WTC11 (cell line): ENCODE data around the gene IQGAP2. TPM values are rescaled to one million over a fixed set of nuclear protein-coding genes. Genes with fewer than 3 reads are reported as not detected.

ENCODE experiments used
- ATAC-seq: fragments of 200-7000 bp; cut with Tn5 transposase; 2 replicates; pipeline ENCODE4 v1.10.0; 2021; ENCODE audit warnings: mild to moderate bottlenecking, moderate library complexity
- CTCF ChIA-PET: fragments of 300-600 bp; sonication (Branson Sonifier 250); formaldehyde crosslinking; loops from one replicate; lab custom pipeline; 2021; ENCODE audit warnings: antibody characterized with exemption; lab: Charles Lee
- POLR2A ChIA-PET: fragments of 350-600 bp; sonication (Branson Sonifier 250); formaldehyde crosslinking; loops from one replicate; lab custom pipeline; 2021; ENCODE audit warnings: antibody characterized with exemption; lab: Charles Lee
- DNase-seq: peaks from one replicate; pipeline ENCODE4 v3.0.0; 2021; ENCODE audit warnings: low spot score
- H3K27ac Mint-ChIP-seq: 2 replicates; pipeline ENCODE4 v1.8.0; 2021; ENCODE audit warnings: mixed read lengths
- H3K27me3 Mint-ChIP-seq: 2 replicates; pipeline ENCODE4 v1.8.0; 2021; ENCODE audit warnings: low read depth, mild to moderate bottlenecking, moderate library complexity, mixed read lengths
- H3K36me3 Mint-ChIP-seq: 2 replicates; pipeline ENCODE4 v1.8.0; 2021; ENCODE audit warnings: mixed read lengths
- H3K4me1 Mint-ChIP-seq: 2 replicates; pipeline ENCODE4 v1.8.0; 2022; ENCODE audit warnings: mixed read lengths
- H3K4me3 Mint-ChIP-seq: 2 replicates; pipeline ENCODE4 v1.8.0; 2021; ENCODE audit warnings: mild to moderate bottlenecking, moderate library complexity, mixed read lengths
- H3K9me3 Mint-ChIP-seq: 2 replicates; pipeline ENCODE4 v1.8.0; 2021; ENCODE audit warnings: mixed read lengths
- FOXJ3 ChIP-seq: sonication (generic); formaldehyde crosslinking; IDR thresholded peaks from 2 replicates; pipeline ENCODE4 v1.9.0; 2021; ENCODE audit warnings: missing genetic modification reagents, mild to moderate bottlenecking, borderline replicate concordance
- GTF2I ChIP-seq: fragments of 250-450 bp; sonication (Bioruptor Pico); conservative IDR thresholded peaks from 2 replicates; pipeline ENCODE4 v1.4.0; 2021; ENCODE audit warnings: mild to moderate bottlenecking
- IRF2 ChIP-seq: sonication (generic); formaldehyde crosslinking; IDR thresholded peaks from 2 replicates; pipeline ENCODE4 v1.8.0; 2022; ENCODE audit warnings: low read depth, missing genetic modification reagents, borderline replicate concordance
- KAT7 ChIP-seq: sonication (generic); formaldehyde crosslinking; IDR thresholded peaks from 2 replicates; pipeline ENCODE4 v1.8.1; 2023; ENCODE audit warnings: missing genetic modification reagents, mild to moderate bottlenecking, borderline replicate concordance
- SOX15 ChIP-seq: fragments of 250-450 bp; sonication (Bioruptor Pico); IDR thresholded peaks from 2 replicates; pipeline ENCODE4 v1.9.0; 2021; ENCODE audit warnings: mild to moderate bottlenecking
- SP1 ChIP-seq: sonication (generic); formaldehyde crosslinking; conservative IDR thresholded peaks from 2 replicates; pipeline ENCODE4 v1.8.1; 2022; ENCODE audit warnings: missing genetic modification reagents
- TEAD4 ChIP-seq: sonication (generic); formaldehyde crosslinking; IDR thresholded peaks from 2 replicates; pipeline ENCODE4 v1.8.0; 2022; ENCODE audit warnings: mild to moderate bottlenecking, missing genetic modification reagents
- ZNF317 ChIP-seq: sonication (generic); formaldehyde crosslinking; IDR thresholded peaks from 2 replicates; pipeline ENCODE4 v1.8.1; 2023; ENCODE audit warnings: low read depth, mild to moderate bottlenecking, moderate library complexity, missing genetic modification reagents, borderline replicate concordance
- ZNF416 ChIP-seq: fragments of 250-450 bp; sonication (Bioruptor Pico); IDR thresholded peaks from 2 replicates; pipeline ENCODE4 v1.9.0; 2021; ENCODE audit warnings: mild to moderate bottlenecking, inconsistent platforms
- total RNA-seq: library from RNA; stranded (reverse); gene quantifications from 3 replicates; pipeline ENCODE4 v1.2.3, GENCODE V29; 2021
- TF ChIP-seq, protein P1 (sequence below): sonication (generic); formaldehyde crosslinking; IDR thresholded peaks from 2 replicates; pipeline ENCODE4 v1.8.1; 2023; ENCODE audit warnings: mild to moderate bottlenecking, missing genetic modification reagents, borderline replicate concordance
- TF ChIP-seq, protein P2 (sequence below): sonication (generic); formaldehyde crosslinking; IDR thresholded peaks from 2 replicates; pipeline ENCODE4 v1.8.1; 2023; ENCODE audit warnings: mild to moderate bottlenecking, missing genetic modification reagents
- TF ChIP-seq, protein P3 (sequence below): fragments of 250-450 bp; sonication (Bioruptor Pico); IDR thresholded peaks from 2 replicates; pipeline ENCODE4 v1.8.0; 2021; ENCODE audit warnings: mild to moderate bottlenecking
- TF ChIP-seq, protein P4 (sequence below): fragments of 250-450 bp; sonication (Bioruptor Pico); IDR thresholded peaks from 2 replicates; pipeline ENCODE4 v1.9.0; 2021; ENCODE audit warnings: moderate library complexity, mild to moderate bottlenecking, inconsistent platforms, borderline replicate concordance
- TF ChIP-seq, protein P5 (sequence below): sonication (generic); formaldehyde crosslinking; IDR thresholded peaks from 2 replicates; pipeline ENCODE4 v1.8.0; 2022; ENCODE audit warnings: mild to moderate bottlenecking, missing genetic modification reagents
- TF ChIP-seq, protein P6 (sequence below): sonication (generic); formaldehyde crosslinking; IDR thresholded peaks from 2 replicates; pipeline ENCODE4 v1.8.1; 2023; ENCODE audit warnings: mild to moderate bottlenecking, moderate library complexity, missing genetic modification reagents
- TF ChIP-seq, protein P7 (sequence below): fragments of 250-450 bp; sonication (Bioruptor Pico); IDR thresholded peaks from 2 replicates; pipeline ENCODE4 v1.9.0; 2021; ENCODE audit warnings: mild to moderate bottlenecking
- TF ChIP-seq, protein P8 (sequence below): sonication (generic); formaldehyde crosslinking; IDR thresholded peaks from 2 replicates; pipeline ENCODE4 v1.8.1; 2022; ENCODE audit warnings: mild to moderate bottlenecking, missing genetic modification reagents, moderate library complexity, borderline replicate concordance

The IQGAP2 gene
- total RNA-seq, 1 experiment from 2014 or later: 70.6 TPM

DNA sequence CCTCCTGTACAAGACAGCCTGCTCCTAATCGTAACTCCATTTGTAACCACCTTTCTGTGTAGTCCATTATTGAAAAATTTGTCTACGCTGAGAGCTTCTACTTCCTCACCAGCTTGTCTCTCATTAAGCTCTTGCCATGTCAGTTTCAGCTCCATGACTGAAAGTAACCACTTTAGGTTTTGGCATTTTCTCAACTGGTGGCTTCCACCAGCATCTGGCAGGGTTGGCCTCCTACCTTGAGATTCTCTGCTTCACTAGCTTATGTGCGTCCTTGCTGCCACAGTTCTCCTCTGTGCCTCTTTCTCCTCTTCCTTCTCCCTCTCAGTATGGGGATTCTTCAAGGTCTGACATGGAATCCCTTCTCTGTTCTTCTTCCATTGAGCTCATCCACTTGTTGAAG lies 188.3 kb downstream of the IQGAP2 start (continued):
- TF ChIP-seq, protein P1, sequence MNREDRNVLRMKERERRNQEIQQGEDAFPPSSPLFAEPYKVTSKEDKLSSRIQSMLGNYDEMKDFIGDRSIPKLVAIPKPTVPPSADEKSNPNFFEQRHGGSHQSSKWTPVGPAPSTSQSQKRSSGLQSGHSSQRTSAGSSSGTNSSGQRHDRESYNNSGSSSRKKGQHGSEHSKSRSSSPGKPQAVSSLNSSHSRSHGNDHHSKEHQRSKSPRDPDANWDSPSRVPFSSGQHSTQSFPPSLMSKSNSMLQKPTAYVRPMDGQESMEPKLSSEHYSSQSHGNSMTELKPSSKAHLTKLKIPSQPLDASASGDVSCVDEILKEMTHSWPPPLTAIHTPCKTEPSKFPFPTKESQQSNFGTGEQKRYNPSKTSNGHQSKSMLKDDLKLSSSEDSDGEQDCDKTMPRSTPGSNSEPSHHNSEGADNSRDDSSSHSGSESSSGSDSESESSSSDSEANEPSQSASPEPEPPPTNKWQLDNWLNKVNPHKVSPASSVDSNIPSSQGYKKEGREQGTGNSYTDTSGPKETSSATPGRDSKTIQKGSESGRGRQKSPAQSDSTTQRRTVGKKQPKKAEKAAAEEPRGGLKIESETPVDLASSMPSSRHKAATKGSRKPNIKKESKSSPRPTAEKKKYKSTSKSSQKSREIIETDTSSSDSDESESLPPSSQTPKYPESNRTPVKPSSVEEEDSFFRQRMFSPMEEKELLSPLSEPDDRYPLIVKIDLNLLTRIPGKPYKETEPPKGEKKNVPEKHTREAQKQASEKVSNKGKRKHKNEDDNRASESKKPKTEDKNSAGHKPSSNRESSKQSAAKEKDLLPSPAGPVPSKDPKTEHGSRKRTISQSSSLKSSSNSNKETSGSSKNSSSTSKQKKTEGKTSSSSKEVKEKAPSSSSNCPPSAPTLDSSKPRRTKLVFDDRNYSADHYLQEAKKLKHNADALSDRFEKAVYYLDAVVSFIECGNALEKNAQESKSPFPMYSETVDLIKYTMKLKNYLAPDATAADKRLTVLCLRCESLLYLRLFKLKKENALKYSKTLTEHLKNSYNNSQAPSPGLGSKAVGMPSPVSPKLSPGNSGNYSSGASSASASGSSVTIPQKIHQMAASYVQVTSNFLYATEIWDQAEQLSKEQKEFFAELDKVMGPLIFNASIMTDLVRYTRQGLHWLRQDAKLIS: no peak
- TF ChIP-seq, all 79 proteins: peak for 0

DNA sequence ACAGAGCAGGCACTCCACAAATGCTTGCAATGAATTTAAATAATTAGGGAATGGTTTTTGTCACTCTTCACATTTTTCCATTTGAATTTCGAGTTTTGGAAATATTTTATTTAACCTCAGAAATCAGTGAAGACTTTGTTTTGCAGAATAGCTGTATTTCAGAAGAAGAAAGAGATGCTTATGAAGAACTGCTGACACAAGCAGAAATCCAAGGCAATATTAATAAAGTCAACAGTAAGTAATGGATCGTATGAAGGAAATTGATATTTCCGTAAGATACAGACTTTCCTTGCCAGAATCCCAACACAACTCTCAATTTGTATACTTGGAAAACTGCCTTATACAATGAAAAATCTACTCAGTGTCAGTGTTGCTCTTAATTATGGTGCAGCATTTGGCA lies 189.6 kb downstream of the IQGAP2 start:
- peaks cover 29% of the 10 kb centered on the region for H3K36me3 Mint-ChIP-seq
- CTCF ChIA-PET: no interaction called here
- no peak overlapping the region for H3K27ac Mint-ChIP-seq
- no peaks in the 10 kb centered on the region for H3K27me3 Mint-ChIP-seq
- DNase-seq: no peak
- H3K4me1 Mint-ChIP-seq: peaks cover 12% of the 10 kb centered on the region
- H3K9me3 Mint-ChIP-seq: no peaks in the 10 kb centered on the region
- TF ChIP-seq, protein P2, sequence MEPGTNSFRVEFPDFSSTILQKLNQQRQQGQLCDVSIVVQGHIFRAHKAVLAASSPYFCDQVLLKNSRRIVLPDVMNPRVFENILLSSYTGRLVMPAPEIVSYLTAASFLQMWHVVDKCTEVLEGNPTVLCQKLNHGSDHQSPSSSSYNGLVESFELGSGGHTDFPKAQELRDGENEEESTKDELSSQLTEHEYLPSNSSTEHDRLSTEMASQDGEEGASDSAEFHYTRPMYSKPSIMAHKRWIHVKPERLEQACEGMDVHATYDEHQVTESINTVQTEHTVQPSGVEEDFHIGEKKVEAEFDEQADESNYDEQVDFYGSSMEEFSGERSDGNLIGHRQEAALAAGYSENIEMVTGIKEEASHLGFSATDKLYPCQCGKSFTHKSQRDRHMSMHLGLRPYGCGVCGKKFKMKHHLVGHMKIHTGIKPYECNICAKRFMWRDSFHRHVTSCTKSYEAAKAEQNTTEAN (CRISPR knock-in tag): no peak
- TF ChIP-seq KAT7 (CRISPR knock-in tag): no peak
- TF ChIP-seq, protein P3, sequence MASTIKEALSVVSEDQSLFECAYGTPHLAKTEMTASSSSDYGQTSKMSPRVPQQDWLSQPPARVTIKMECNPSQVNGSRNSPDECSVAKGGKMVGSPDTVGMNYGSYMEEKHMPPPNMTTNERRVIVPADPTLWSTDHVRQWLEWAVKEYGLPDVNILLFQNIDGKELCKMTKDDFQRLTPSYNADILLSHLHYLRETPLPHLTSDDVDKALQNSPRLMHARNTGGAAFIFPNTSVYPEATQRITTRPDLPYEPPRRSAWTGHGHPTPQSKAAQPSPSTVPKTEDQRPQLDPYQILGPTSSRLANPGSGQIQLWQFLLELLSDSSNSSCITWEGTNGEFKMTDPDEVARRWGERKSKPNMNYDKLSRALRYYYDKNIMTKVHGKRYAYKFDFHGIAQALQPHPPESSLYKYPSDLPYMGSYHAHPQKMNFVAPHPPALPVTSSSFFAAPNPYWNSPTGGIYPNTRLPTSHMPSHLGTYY (CRISPR knock-in tag): no peak
- TF ChIP-seq, protein P4, sequence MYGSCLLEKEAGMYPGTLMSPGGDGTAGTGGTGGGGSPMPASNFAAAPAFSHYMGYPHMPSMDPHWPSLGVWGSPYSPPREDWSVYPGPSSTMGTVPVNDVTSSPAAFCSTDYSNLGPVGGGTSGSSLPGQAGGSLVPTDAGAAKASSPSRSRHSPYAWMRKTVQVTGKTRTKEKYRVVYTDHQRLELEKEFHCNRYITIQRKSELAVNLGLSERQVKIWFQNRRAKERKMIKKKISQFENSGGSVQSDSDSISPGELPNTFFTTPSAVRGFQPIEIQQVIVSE (CRISPR knock-in tag): no peak
- no peak for TF ChIP-seq SP1
- ATAC-seq: no peak
- POLR2A ChIA-PET: no interaction called here
- H3K4me3 Mint-ChIP-seq: no peak overlapping the region

DNA sequence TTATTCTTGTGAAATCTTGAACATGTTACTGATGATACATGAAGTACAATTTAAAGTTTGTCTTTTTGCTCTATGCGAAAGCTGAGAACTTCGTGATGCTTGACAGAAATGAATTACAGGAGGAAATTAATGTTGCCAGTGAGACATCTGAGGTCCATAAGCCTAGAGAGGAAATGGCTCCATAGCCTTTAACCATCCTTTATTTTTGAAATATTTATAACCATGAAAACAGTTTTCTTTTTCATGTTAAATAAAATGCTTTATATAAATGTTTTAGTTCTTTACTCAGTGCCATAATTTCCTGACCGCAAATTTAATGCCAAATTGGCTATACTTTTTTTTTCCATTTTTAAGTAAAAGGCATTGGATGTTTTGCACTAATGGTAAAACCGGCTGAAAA lies 191.0 kb downstream of the IQGAP2 start:
- no peak overlapping the region for H3K4me3 Mint-ChIP-seq
- ATAC-seq (no peak), DNase-seq (no peak)
- H3K9me3 Mint-ChIP-seq: no peaks in the 10 kb centered on the region
- H3K27me3 Mint-ChIP-seq: no peaks in the 10 kb centered on the region
- H3K36me3 Mint-ChIP-seq: peaks cover 29% of the 10 kb centered on the region
- peaks cover 12% of the 10 kb centered on the region for H3K4me1 Mint-ChIP-seq
- H3K27ac Mint-ChIP-seq: no peak overlapping the region
- ChIA-PET POLR2A (interaction anchor here (0.6 kb wide), 1 partner anchor 163 kb away, joined by 4 read pairs; no protein-coding TSS in a partner anchor), CTCF (no interaction called here)
- TF ChIP-seq SOX15 (no peak), IRF2 (no peak), ZNF317 (CRISPR knock-in tag) (no peak), GTF2I (CRISPR knock-in tag) (no peak), SP1 (no peak), TEAD4 (CRISPR knock-in tag) (no peak), ZNF416 (CRISPR knock-in tag) (no peak), FOXJ3 (no peak)
- TF ChIP-seq, protein P5, sequence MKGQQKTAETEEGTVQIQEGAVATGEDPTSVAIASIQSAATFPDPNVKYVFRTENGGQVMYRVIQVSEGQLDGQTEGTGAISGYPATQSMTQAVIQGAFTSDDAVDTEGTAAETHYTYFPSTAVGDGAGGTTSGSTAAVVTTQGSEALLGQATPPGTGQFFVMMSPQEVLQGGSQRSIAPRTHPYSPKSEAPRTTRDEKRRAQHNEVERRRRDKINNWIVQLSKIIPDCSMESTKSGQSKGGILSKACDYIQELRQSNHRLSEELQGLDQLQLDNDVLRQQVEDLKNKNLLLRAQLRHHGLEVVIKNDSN (CRISPR knock-in tag): no peak
- TF ChIP-seq, protein P3 (CRISPR knock-in tag): no peak
- TF ChIP-seq, protein P6, sequence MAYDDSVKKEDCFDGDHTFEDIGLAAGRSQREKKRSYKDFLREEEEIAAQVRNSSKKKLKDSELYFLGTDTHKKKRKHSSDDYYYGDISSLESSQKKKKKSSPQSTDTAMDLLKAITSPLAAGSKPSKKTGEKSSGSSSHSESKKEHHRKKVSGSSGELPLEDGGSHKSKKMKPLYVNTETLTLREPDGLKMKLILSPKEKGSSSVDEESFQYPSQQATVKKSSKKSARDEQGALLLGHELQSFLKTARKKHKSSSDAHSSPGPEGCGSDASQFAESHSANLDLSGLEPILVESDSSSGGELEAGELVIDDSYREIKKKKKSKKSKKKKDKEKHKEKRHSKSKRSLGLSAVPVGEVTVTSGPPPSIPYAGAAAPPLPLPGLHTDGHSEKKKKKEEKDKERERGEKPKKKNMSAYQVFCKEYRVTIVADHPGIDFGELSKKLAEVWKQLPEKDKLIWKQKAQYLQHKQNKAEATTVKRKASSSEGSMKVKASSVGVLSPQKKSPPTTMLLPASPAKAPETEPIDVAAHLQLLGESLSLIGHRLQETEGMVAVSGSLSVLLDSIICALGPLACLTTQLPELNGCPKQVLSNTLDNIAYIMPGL (CRISPR knock-in tag): no peak
- TF ChIP-seq, protein P7, sequence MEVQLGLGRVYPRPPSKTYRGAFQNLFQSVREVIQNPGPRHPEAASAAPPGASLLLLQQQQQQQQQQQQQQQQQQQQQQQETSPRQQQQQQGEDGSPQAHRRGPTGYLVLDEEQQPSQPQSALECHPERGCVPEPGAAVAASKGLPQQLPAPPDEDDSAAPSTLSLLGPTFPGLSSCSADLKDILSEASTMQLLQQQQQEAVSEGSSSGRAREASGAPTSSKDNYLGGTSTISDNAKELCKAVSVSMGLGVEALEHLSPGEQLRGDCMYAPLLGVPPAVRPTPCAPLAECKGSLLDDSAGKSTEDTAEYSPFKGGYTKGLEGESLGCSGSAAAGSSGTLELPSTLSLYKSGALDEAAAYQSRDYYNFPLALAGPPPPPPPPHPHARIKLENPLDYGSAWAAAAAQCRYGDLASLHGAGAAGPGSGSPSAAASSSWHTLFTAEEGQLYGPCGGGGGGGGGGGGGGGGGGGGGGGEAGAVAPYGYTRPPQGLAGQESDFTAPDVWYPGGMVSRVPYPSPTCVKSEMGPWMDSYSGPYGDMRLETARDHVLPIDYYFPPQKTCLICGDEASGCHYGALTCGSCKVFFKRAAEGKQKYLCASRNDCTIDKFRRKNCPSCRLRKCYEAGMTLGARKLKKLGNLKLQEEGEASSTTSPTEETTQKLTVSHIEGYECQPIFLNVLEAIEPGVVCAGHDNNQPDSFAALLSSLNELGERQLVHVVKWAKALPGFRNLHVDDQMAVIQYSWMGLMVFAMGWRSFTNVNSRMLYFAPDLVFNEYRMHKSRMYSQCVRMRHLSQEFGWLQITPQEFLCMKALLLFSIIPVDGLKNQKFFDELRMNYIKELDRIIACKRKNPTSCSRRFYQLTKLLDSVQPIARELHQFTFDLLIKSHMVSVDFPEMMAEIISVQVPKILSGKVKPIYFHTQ (CRISPR knock-in tag): no peak
- TF ChIP-seq, protein P8, sequence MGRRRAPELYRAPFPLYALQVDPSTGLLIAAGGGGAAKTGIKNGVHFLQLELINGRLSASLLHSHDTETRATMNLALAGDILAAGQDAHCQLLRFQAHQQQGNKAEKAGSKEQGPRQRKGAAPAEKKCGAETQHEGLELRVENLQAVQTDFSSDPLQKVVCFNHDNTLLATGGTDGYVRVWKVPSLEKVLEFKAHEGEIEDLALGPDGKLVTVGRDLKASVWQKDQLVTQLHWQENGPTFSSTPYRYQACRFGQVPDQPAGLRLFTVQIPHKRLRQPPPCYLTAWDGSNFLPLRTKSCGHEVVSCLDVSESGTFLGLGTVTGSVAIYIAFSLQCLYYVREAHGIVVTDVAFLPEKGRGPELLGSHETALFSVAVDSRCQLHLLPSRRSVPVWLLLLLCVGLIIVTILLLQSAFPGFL (CRISPR knock-in tag): no peak
